GM19043 (cell line): ENCODE data around the gene CIAPIN1.

Source experiments
- ATAC-seq: cut with Tn5 transposase; IDR thresholded peaks from one replicate; pipeline ENCODE4 v1.9.1; 2021; ENCODE audit warnings: low read depth; ENCODE audit not compliant: unreplicated experiment

The CIAPIN1 gene

GRCh38 chr16:57476546-57477410, 29.6 kb upstream of the CIAPIN1 start:
- no peak for ATAC-seq

DNA sequence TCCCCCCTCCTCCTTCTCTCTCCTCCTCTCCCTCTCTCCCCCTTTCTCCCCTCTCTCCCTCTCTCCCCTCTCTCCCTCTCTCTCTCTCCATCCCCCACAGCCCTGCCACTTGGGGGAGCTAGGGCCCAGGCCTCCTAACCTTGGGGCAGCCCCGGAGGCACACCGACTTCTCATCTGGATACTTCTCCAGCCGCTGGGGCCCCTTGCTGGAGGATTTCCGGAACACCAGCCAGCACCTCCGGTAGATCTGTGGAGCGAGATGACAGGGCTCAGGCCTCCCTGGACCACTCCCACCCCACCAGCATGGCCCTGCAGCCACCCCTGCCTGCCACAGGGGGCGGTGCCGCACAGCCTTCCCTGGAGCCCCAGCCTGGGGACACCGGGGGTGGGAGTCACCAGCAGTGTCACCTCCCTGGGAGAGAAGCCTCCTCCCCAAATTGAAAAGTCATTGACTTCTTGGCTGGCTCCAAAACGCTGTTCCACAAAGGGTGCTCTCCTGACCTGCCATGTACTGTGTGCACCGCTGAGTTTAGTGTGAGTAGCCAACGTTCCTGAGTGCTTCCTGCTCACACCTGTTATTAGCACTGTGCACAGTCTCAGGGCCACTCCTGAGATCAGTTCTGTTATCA, 28.6 kb upstream of the CIAPIN1 start:
- peak; percentile 95 for ATAC-seq

DNA sequence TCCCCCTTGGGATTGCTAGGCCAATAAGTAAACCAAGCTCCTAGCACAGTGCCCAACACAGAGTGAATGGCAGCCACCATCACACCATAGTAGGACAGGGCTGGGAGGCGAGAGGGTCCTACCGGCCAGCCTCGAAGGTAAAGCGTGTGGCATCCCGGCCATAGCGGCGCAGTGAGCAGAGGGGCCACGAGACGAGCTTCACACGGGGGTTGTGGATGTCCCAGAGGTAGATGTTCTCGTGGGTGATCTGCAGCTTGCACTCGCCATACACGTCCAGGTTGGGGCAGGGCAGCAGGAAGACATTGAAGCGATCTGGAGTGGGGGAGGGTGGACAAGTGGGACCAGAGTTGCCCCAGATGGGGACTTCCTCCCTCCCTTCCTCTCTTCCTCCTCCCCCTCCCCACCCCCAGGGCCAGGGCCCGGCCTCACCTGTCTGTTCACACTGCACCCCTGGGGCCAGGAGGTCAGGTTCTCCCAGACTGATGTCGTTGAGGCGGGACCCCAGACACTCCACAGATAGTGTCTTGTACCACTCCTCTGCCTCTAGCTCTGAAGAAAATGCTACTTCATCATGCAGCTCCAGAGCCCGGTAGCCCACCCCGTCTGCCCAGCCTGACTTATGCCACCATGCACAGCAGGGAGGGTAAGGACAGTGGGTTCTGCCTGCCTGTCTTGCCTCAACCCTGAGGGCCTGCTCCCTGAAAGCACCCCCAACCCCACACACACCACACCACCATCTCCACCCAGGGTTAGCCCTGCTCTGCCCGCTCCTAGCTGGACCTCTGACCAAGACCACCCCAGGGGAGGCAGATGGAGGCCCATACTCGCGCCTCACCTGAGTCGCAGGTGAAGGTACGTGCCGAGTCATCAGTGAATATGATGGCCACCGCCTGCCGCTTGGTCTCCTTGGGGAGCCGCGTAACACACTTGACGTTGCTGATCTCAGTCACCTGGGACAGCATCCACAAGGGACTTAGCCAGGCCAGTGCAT, 27.8 kb upstream of the CIAPIN1 start:
- no peak for ATAC-seq

DNA sequence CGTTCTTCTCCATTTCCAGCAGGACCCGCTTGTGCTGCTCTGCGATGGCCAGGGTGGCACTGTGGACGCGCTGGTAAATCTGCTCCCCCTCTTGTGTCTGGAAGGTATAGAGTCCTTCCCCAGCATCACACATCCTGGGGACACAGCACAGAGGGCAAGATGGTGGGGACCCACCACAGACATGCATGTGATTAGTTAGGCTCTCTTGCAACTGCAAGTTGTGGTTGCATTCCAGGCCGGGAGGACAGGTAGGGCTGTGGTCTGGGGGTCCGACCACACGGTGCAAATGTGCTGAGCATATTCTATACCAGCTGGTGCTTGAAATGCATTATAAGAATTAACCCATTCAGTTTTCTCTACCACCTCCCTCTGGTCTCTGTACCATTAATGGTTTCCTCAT, 26.7 kb upstream of the CIAPIN1 start:
- ATAC-seq = no peak

DNA sequence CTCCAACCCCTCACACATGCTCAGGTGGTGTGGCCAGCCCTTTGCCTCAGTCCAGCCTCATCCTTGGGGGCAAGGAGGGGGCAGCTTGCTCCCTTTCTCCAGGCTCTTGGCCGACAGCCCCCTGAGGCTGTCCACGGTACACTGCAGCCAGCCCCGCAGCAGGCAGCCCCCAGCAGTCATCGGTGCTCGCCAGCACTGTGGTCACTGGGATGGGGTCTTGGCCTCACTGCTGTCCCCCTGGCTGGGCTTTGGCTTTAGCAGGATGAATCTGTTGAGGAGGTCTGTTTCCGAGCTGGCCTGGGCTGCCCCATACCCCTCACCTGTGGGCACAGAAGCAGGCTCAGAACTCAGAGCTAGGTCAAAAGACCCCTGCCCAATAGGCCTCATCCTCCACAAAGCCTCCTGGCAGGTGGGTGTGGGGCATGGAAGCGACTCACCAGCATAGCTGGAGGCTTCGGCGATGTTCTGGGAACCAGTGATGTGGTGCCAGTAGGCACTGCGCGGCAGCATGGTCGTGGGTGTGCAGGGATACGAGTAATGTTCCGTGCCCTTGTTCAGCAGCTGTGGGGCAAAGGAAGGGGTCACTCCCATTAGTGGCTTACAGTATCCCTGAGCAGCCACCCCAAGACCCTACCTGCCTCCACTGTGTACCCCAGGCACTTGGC, 26.1 kb upstream of the CIAPIN1 start:
- ATAC-seq = no peak

DNA sequence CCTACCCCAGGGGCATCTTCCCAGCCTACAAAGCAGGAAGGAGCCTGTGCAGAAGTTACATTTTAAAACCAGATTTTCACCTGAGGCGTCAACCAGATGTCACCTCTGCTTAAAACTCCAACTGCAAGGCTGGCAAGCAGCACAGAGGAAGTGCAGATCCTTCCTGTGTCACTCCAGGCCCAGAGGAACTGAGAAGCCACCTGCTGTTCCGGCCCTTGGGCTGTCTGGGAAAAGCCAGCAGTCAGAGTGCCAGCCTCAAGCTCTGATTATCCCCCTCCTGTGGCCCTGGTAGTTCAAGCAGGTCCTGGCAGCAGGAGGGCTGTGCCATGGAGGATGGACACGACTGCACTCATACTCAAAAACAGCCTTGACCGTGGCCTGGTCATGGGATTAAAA, 25.5 kb upstream of the CIAPIN1 start:
- ATAC-seq = no peak

- no peak for ATAC-seq
Measured at GRCh38 chr16:57471852-57472664, 24.9 kb upstream of the CIAPIN1 start.

GRCh38 chr16:57471209-57471608, 24.0 kb upstream of the CIAPIN1 start:
- no peak for ATAC-seq

- no peak for ATAC-seq
Measured at GRCh38 chr16:57470711-57471110, 23.5 kb upstream of the CIAPIN1 start.

DNA sequence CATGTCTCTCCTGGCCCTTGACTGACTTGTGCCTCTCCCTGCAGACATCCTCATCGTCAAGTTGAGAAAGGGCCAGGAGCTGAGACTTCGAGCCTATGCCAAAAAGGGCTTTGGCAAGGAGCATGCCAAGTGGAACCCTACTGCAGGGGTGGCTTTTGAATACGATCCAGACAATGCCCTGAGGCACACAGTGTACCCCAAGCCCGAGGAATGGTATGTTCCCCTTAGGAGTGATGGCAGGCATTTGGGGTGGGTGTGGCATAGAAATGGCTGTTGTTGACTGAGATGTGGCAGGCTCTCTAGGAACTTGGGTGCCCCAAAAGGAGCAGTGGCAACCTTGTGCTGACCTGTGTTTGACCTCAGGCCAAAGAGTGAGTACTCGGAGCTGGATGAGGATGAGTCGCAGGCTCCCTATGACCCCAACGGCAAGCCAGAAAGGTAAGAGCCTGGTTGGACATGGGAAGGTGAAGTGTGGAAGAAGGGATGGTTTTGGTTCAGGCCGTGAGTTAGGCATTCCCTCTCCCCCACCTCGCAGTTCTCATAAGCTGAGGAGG, 22.8 kb upstream of the CIAPIN1 start:
- ATAC-seq = no peak

DNA sequence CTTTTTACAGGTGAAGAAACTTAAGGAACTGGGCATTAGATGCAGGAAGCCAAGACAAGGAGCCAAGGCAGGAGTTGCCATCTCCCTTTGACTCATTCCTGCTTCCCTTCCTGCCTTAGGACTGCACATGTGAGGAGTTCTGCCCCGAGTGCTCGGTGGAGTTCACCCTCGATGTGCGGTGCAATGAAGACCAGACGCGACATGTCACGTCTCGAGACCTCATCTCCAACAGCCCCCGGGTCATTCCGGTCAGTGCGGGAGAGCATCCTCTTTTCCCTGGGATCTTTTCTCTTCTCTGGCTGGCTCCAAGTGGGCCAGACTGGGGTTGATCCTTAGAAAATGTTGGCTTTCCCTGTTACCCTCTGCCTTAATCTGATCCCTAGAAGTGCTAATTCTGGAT, 21.9 kb upstream of the CIAPIN1 start:
- no peak for ATAC-seq

DNA sequence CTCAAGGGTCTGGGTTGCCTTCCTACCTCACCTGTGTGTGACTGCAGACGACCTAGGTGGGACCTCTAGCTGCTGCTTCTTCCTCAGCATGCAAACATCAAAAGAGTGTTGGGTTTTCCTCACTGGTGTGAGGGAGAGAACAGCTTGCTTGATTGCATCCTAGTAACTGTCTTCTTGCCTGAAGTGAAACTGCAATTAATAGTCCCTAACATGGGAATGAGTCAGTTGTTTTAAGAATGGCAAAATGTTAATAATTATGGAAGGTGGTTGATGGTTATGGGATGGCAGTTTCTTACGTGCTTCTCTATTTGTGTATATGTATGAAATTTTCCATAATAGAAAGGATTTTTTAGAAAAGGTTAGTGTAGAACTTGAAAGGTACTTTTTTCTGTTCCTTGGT, 21.2 kb upstream of the CIAPIN1 start:
- ATAC-seq = no peak

DNA sequence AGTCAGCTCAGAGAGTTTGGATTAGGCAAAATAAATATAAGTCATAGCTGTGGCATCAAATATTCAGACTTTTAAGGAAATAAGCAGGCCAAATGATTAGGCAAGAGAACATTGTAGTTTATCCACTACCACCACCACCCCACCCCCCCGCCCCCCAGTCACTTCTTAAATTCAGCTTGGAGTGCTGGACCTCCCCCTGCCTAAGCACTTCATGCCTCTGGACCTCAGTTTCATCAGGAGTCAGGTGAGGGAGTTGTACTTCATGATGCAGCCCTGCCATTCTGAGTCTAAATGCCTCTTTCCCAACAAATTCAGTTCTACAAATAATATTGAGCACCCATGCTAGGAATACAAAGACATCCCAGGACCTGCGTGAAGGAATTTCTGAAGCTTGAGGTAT, 17.3 kb upstream of the CIAPIN1 start:
- no peak for ATAC-seq

- ATAC-seq = no peak
Measured at GRCh38 chr16:57462978-57463362, 15.8 kb upstream of the CIAPIN1 start.

- ATAC-seq = peak; percentile 92
Measured at GRCh38 chr16:57462209-57462977, 15.2 kb upstream of the CIAPIN1 start, which contains the start of gene POLR2C. Gene POLR2C (plus strand): TSS chr16:57462679. CDS start chr16:57462725, 46 bp downstream.

- no peak for ATAC-seq
Measured at GRCh38 chr16:57452021-57452420, 4.8 kb upstream of the CIAPIN1 start.

GRCh38 chr16:57446531-57447185, 527 bp downstream of the CIAPIN1 start:
- no peak for ATAC-seq

GRCh38 chr16:57445510-57445909, 1.7 kb downstream of the CIAPIN1 start:
- ATAC-seq = no peak
